ENCODE measurements around the gene CES3.
A peak's percentile ranks its signal among the peaks of the same experiment; 100 is the strongest.

The CES3 gene

DNA sequence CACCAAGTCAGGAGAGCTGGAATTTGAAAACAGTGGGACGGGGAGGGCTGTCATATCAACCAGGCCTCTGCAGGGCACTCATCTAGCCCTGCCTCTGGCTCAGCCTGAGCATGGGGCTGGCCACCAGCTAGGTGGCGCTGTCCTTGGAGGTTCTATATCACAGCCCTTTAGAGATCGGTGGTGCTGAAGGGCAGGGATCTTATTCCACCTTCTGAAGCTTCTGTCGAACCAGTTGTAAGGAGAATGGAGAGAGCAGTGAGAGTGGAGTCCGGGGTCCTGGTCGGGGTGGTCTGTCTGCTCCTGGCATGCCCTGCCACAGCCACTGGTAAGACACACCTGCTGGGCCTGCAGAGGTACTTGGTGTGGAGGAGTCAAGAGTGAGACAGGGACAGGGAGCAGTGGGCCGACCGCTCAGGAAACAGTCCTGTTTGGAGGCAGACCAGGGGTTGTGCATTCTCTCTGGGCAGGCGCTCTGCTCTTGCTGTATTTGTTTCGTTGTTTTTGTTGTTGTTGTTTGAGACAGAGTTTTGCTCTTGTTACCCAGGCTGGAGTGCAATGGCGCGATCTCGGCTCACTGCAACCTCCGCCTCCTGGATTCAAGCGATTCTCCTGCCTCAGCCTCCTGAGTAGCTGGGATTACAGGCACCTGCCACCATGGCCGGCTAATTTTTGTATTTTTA, at the start of gene CES3:
TSS of gene CES3 (plus strand) at position 202 of the 680 bp plus-strand sequence. CDS start at position 244, 42 bp downstream.
- DNase-seq: peak; percentile 29

- DNase-seq: no peak
Observed at GRCh38 chr16:66911801-66912200, 49.3 kb upstream of the CES3 start.

DNA sequence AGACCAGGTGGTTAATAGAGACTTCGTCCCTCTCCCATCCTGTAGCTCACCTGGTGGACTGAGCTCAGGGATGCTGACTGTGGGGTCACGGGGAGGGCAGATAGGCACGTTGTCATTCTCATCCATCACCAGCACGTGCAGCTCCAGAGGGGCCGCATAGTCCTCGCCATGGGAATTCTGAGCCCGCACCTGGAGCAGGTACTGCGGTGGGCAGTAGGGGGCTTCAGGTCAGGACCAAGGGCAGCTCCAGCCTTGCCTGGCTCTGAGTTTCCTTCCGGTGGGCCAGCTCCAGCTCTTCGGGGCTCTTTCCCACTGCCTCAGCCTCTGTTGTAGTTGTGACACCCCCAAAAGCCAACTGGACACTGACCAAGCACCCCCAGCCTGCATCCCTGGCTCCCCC, 48.0 kb upstream of the CES3 start:
- DNase-seq: no peak

DNA sequence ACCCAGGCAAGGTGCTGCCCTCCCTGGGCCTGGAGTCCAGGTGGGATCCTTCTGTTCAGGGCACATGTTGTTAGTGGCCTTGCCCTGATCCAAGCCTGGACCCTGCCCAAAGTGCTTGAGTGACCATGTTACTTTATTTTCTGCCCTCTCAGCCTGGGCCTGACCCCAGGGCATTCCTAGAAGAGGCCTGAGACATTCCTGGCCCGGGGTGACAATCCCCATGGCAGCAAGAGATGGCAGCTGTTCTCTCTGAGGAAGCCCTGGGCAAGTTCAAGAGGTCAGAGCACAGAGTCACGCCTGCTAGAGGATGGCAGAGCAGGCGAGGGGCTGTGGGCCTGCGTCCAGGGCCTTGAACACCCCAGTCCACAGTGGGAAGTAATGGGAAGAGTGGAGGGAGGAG, 47.4 kb upstream of the CES3 start:
- DNase-seq: no peak

- no peak for DNase-seq
Observed at GRCh38 chr16:66914541-66914940, 46.5 kb upstream of the CES3 start.

GRCh38 chr16:66915041-66915440, 46.0 kb upstream of the CES3 start:
- no peak for DNase-seq

DNA sequence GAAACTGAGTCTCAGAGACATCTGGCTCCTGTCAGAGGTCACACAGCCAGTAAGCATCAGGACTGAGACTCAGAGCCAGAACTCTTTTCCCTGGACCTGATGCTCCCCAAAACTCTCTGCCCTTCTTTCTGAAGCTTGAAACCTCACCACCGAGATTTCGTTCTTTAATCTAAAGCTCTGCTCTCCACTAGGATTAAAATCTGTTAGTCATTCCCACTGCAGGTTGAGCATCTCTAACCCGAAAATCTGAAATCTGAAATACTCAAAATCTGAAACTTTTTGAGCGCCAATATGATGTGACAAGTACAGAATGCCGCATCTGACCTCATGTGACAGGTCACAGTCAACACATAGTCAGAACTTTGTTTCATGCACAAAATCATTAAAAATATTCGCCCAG, 44.5 kb upstream of the CES3 start:
- DNase-seq: no peak

- DNase-seq: no peak
Observed at GRCh38 chr16:66917741-66918140, 43.3 kb upstream of the CES3 start.

GRCh38 chr16:66918355-66918754, 42.7 kb upstream of the CES3 start:
- no peak for DNase-seq

GRCh38 chr16:66918803-66919568, 42.1 kb upstream of the CES3 start, which contains the start of gene CDH16:
Gene CDH16, minus strand, starts transcription at chr16:66918885. Its CDS starts 820 bp downstream, at chr16:66918065.
- no peak for DNase-seq

DNA sequence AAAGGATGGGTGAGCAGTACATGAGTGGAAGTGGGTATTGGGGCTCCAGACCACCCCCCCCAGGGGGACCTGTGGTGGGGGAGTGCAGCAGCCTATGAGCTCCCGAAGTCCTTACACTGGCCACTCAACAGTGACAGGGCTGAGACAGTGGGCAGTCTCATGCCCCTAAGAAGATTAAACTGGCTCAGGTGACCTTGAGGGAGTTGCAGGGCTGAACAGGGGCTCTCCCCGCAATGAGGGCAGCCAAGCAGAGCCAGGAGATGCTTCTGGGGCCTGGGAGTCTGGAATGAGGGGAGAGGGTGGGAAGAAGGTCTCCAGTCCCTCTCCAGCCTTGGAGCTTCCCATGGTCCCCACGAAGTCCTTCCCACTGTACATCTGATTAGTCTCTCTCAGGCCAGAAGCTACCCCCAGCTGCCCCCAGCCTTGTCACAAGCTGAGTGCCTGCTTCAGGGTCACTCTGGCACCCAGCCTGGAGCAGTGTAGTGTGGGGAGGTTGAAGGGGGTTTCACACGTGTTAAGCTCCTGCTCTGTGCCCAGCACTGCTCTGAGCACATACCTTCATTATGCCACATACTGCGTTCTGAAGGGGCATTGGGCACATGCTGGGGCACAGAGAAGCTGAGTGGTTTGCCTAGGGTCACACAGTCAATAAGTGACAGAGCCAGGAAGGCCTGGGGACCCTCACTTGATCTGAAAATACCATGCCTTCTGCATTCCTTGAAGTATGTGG, 41.3 kb upstream of the CES3 start:
- DNase-seq: no peak

DNA sequence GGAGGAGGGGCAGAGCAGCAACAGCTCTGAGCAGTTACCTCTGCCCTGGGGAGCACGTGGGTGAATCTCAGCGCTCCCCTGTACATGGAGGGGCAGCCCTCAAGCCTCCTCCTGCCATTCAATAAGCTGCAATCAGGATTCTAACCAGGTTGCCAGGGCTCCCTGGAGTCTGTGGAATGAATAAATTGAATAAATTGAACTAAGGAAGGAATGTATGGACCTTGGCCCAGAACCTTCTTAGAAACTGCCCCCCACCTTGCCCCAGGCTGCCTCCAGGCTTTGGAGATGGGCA, 40.8 kb upstream of the CES3 start:
- DNase-seq: no peak

DNA sequence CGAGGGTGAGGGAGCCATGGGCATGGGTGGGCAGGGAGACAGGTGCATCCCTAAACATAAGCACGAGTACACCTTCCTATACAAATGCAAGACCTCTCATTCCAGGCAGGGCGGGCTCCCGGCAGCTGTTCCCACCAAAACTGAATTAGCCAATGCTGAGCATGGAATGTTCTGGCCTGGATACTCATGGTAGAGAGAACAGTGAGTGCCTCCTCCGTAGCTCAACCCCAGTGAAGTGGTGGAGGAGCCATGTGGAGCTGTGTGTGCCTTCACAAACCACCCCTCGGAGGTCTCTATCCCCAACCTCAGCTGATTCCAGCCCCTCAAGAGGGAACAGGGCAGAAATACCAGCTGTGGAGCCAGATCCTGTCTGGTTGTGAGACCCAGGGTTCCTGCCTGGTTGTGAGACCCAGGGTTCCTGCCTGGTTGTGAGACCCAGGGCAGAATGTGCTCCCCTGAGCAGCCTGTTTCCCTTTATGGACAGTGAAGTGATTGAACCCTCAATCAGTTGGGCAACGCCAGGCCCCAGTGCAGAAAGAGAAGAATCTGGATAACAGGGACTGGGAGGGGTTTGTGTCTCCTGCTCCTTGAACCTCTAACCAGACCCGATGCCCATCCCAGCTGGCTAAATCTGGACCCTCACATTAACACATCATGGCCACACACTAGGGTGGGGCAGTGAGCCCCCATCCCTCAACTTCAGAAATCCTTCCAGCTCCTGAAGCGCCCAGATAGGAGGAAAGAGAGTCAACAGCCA, 40.0 kb upstream of the CES3 start:
- DNase-seq: no peak

DNA sequence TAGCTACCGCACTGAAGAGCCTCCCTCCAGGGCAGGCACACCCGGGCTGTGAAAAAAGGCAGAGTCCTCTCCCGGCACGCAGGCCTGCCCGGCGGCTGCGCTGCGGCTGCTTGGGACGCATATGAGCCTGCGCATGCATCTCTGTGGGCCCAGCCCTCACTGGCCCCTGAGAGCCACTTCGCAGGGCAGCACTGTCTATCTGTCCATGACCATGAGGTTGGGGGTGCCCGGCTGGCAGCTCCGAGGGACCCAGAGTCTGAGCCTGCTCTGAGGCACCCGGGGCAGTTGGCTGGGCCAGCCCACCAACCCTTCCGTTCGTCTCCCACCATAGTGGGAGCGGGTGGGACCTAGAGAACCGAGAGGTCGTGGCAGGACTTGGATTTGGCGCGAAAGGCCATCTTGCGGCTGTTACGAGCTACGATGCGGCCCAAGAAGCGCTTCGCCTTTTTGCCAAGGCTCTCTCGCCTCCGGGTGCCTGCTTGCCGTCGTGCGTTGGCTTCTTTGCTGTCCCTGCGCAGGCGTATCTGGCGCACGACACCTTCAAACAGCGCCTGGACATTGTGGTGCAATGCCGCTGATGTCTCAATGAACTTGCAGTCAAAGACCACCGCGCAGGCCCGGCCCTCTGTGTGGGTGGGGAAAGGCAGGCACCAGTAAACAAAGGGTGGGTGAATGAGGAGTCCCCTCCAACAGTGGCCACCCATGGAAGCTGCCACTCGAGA, 39.2 kb upstream of the CES3 start:
- no peak for DNase-seq

- DNase-seq: no peak
Observed at GRCh38 chr16:66923247-66923731, 37.8 kb upstream of the CES3 start.

DNA sequence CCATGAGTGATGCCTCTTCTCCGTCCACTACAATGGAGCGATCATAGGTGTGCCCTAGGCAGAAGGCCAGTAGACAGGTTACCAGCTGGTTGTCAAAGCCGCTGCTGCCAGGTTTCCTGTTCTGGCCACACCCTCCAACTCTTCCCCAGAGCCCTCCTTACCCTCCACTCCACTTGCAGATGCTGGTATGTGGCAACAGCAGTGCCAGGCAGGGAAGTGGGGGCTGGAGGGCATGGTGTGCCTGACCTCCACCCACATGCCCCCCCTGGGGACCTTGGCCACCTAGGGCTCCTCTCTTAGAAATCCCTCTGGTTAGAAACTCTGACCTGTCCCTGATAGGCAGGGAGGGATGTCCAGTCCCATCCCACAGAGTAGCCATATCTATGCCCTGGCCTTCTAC, 37.2 kb upstream of the CES3 start:
- no peak for DNase-seq

- no peak for DNase-seq
Observed at GRCh38 chr16:66924527-66925321, 36.3 kb upstream of the CES3 start.

DNA sequence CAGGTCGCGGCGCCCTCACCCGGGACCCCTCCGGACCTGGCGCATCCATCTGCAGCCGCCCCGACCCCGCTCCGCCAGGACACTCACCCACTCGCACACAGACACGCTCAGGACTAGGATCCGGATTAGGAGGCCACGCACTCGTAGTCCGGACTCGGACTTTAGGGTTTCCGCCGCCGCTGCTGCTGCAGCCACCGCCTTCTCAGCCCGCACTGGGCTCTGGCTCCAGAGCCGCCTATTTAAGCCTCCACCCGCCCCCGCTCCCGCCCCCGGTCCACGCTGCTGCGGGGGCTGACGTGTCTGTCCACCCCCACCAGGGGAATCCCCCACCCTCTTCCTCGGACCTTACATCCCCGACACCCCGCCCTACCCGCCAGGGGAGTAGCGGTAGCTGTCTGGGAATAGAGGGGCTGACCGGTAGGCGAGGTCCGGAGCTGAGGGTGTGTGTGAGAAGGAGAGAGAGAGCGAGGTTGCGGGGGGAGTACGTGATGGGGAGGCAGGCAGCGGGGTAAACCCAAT, 35.7 kb upstream of the CES3 start, which contains the start of gene RRAD:
TSS of gene RRAD (minus strand) at position 214 of the 519 bp plus-strand sequence. CDS start 356 bp downstream, outside the sequence.
- DNase-seq: no peak

DNA sequence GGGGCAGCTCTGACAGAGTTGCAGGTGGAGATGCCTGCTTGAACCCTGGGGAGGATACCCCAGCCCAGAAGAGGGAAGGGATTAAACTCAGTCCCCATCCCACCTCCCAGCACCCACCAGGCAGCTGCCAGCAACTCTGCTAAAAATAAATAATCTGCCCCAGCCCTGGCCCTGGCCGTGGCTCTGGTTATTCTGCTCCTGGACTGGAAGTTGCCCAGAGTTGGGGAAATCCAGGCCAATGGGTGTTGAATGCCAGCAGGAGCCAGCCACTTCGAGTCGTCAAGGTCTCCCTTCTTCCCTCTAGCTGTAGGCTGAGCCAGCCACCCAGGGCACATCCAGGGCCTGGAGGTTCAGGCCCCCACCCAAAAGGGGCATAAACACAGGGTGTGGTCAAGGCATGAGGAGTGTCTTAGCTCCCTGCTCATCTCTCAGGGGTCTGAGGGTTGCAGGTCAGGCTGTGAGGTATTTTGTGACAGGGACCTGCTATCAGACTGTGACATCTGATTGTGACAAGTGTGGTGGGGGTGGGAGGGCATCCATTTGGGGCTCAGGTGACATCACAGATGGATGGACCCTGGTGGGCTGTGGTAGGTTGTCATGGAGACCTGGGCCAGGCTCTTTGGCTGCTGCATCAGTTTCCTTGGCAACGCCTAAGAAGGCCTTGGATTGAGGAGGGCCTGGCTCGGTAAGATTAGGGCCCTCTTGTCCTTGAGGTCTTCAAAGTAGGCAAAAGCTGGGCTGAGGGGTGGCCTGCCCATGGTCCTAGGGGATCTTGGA, 34.7 kb upstream of the CES3 start:
- no peak for DNase-seq

- no peak for DNase-seq
Observed at GRCh38 chr16:66926961-66927436, 34.1 kb upstream of the CES3 start.
